A549 (cell line): ENCODE data around the gene CRLF3. TPM values are rescaled to one million over a fixed set of nuclear protein-coding genes. Genes with fewer than 3 reads are reported as not detected.

ENCODE experiments used
- ATAC-seq, 2 experiments: fragments of 200-7000 bp in 1 of 2; fragments of >200 bp in 1 of 2; cut with Nextera tagmentation in 1 of 2; cut with Tn5 transposase in 1 of 2; 3 replicates each; pipeline versions ENCODE4 v1.8.0 to v1.9.1; 2018 to 2020; ENCODE audit warnings: mild to moderate bottlenecking in 1 of 2, moderate library complexity in 1 of 2
- CTCF ChIA-PET: fragments of 300-600 bp; sonication (Branson Sonifier 250); formaldehyde crosslinking; extraction: SDS; loops from one replicate; lab custom pipeline; 2021; ENCODE audit warnings: antibody characterized with exemption, inconsistent platforms; lab: Yijun Ruan, JAX
- POLR2A ChIA-PET: fragments of 350-600 bp; formaldehyde crosslinking; extraction: SDS; loops from one replicate; lab custom pipeline; 2021; ENCODE audit warnings: antibody characterized with exemption, inconsistent platforms; lab: Yijun Ruan, JAX
- DNase-seq, 2 experiments: peaks; one replicate each; pipeline versions ENCODE4 v3.0.0 to v3.0.0-alpha.2; 2011 to 2016; ENCODE audit warnings: low read depth in 1 of 2, low spot score in 1 of 2
- FAIRE-seq: peaks from 2 replicates; lab custom pipeline; 2011; peaks lifted over from hg19 to GRCh38; lab: Jason Lieb, UNC
- H3K27ac ChIP-seq, 2 experiments: fragments of >200 bp; sonication (Bioruptor Twin); formaldehyde crosslinking; 3 replicates each; pipeline ENCODE4 v1.5.1; 2016 to 2017
- H3K4me1 ChIP-seq: fragments of >200 bp; sonication (Bioruptor Twin); formaldehyde crosslinking; 3 replicates; pipeline ENCODE4 v1.6.1; 2016
- H3K4me2 ChIP-seq: fragments of >200 bp; sonication (Bioruptor Twin); formaldehyde crosslinking; 3 replicates; pipeline ENCODE4 v1.6.1; 2016
- H3K4me3 ChIP-seq: fragments of >200 bp; sonication (Bioruptor Twin); formaldehyde crosslinking; 3 replicates; pipeline ENCODE4 v1.5.1; 2016
- H3K9me3 ChIP-seq: fragments of >200 bp; sonication (Bioruptor Twin); formaldehyde crosslinking; 3 replicates; pipeline ENCODE4 v1.6.1; 2016
- BHLHE40 ChIP-seq: IDR thresholded peaks from 2 replicates; pipeline ENCODE4 v1.6.1; 2012; ENCODE audit warnings: low read depth, low read length, inconsistent platforms
- KDM1A ChIP-seq: fragments of 200-600 bp; sonication (generic); IDR thresholded peaks from 2 replicates; pipeline ENCODE4 v1.6.1; 2016; ENCODE audit warnings: low read depth, mild to moderate bottlenecking
- MAX ChIP-seq: IDR thresholded peaks from 2 replicates; pipeline ENCODE4 v1.6.1; 2012
- MYC ChIP-seq: IDR thresholded peaks from 2 replicates; pipeline ENCODE4 v1.6.1; 2012; ENCODE audit warnings: mild to moderate bottlenecking, inconsistent platforms, low read length, improper control_type of control experiment, borderline replicate concordance
- NFE2L2 ChIP-seq: fragments of 150-350 bp; conservative IDR thresholded peaks from 2 replicates; pipeline ENCODE4 v1.6.1; 2014; ENCODE audit warnings: low read length
- NPAS2 ChIP-seq: fragments of 250-450 bp; sonication (Bioruptor Pico); IDR thresholded peaks from 2 replicates; pipeline ENCODE4 v1.8.0; 2022; ENCODE audit warnings: mild to moderate bottlenecking, moderate library complexity, borderline replicate concordance
- NR3C1 ChIP-seq: fragments of >200 bp; sonication (Bioruptor Twin); formaldehyde crosslinking; IDR thresholded peaks from 3 replicates; pipeline ENCODE4 v1.6.1; 2017
- POLR2AphosphoS2 ChIP-seq: conservative IDR thresholded peaks from 2 replicates; pipeline ENCODE4 v1.6.1; 2012; ENCODE audit warnings: low read length, improper control_type of control experiment, inconsistent platforms
- RARB ChIP-seq: fragments of 250-450 bp; sonication (Bioruptor Pico); IDR thresholded peaks from 2 replicates; pipeline ENCODE4 v1.8.0; 2021; ENCODE audit warnings: mild to moderate bottlenecking, moderate library complexity
- SMC3 ChIP-seq: fragments of >200 bp; sonication (Bioruptor Twin); formaldehyde crosslinking; IDR thresholded peaks from 3 replicates; pipeline ENCODE4 v1.6.1; 2018; ENCODE audit warnings: inconsistent platforms
- TFCP2L1 ChIP-seq: fragments of 250-450 bp; sonication (Bioruptor Pico); IDR thresholded peaks from 2 replicates; pipeline ENCODE4 v1.5.0; 2021; ENCODE audit warnings: mild to moderate bottlenecking
- ZFP36 ChIP-seq: fragments of 450-650 bp; IDR thresholded peaks from 2 replicates; pipeline ENCODE4 v1.6.1; 2014; ENCODE audit warnings: borderline replicate concordance; ENCODE audit not compliant: partially characterized antibody
- WGBS: methylation state at CpG from one replicate; pipeline ENCODE4 v1.1.6; 2017; ENCODE audit errors: missing lambda C conversion rate; 5-methylcytosine and 5-hydroxymethylcytosine counted together
- polyA plus RNA-seq, 4 experiments: library from polyadenylated mRNA; depleted of rRNA in 3 of 4; stranded (reverse); fragments of >200 nt; fragmentation: RNase III in 1 of 4; extraction: RNeasy Plus Mini Kit Qiagen cat#74134 plus additional on column Dnase treatment in 1 of 4; gene quantifications; 2 replicates in 3 of 4; 3 replicates in 1 of 4; pipeline ENCODE4 v1.2.3, GENCODE V29; 2011 to 2017
- TF ChIP-seq, protein P1 (sequence below): IDR thresholded peaks from 2 replicates; pipeline ENCODE4 v1.6.1; 2012
- TF ChIP-seq, protein P2 (sequence below): fragments of 150-350 bp; IDR thresholded peaks from 2 replicates; pipeline ENCODE4 v1.6.1; 2014; ENCODE audit warnings: low read depth, mild to moderate bottlenecking, low read length
- TF ChIP-seq, protein P3 (sequence below): fragments of >200 bp; sonication (Bioruptor Twin); formaldehyde crosslinking; IDR thresholded peaks from 2 replicates; pipeline ENCODE4 v1.6.1; 2016
- TF ChIP-seq, protein P4 (sequence below): fragments of >200 bp; sonication (Bioruptor Twin); formaldehyde crosslinking; IDR thresholded peaks from 3 replicates; pipeline ENCODE4 v1.5.1; 2016
- TF ChIP-seq, protein P5 (sequence below): fragments of >200 bp; sonication (Bioruptor Twin); formaldehyde crosslinking; IDR thresholded peaks from 3 replicates; pipeline ENCODE4 v1.6.1; 2016

The CRLF3 gene
- polyA plus RNA-seq, 2 of the 4 experiments (the other 2 are of a cell fraction), result 17.4 to 31.0 TPM

DNA sequence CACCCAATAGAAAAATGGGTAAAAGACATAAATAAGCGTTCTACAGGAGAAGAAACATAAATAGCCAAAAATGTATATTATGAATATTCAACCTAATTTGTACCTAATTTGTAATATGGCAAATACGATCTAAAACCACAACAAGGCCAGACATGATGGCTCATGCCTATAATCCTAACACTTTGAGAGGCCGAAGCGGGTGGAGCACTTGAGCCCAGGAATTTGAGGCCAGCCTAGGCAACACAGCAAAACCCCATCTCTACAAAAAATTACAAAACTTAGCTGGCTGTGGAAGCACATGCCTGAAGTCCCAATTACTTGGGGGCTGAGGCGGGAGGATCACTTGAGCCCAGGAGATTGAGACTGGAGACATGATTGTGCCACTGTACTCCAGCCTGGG, 30.1 kb downstream of the CRLF3 start:
- no peak for DNase-seq
- FAIRE-seq, result no peak
- no peak overlapping the region for H3K4me3 ChIP-seq
- 87% methylated on average over 5 of the region's 5 CpGs for WGBS
- ATAC-seq, result no peak
- no peaks in the 10 kb centered on the region for H3K9me3 ChIP-seq
- H3K4me2 ChIP-seq, result no peak overlapping the region
- POLR2A ChIA-PET, result no interaction called here
- H3K4me1 ChIP-seq, result peaks cover 10% of the 10 kb centered on the region; the same call in 2 of the 3 replicates
- no peak overlapping the region for H3K27ac ChIP-seq
- TF ChIP-seq, protein P1, sequence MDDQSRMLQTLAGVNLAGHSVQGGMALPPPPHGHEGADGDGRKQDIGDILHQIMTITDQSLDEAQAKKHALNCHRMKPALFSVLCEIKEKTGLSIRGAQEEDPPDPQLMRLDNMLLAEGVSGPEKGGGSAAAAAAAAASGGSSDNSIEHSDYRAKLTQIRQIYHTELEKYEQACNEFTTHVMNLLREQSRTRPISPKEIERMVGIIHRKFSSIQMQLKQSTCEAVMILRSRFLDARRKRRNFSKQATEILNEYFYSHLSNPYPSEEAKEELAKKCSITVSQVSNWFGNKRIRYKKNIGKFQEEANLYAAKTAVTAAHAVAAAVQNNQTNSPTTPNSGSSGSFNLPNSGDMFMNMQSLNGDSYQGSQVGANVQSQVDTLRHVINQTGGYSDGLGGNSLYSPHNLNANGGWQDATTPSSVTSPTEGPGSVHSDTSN, result no peak
- TF ChIP-seq KDM1A (no peak), BHLHE40 (no peak), NR3C1 (no peak), TFCP2L1 (CRISPR knock-in tag) (no peak), NPAS2 (CRISPR knock-in tag) (no peak), ZFP36 (no peak), MYC (no peak), POLR2AphosphoS2 (no peak), SMC3 (no peak), NFE2L2 (no peak)
- TF ChIP-seq, protein P2, sequence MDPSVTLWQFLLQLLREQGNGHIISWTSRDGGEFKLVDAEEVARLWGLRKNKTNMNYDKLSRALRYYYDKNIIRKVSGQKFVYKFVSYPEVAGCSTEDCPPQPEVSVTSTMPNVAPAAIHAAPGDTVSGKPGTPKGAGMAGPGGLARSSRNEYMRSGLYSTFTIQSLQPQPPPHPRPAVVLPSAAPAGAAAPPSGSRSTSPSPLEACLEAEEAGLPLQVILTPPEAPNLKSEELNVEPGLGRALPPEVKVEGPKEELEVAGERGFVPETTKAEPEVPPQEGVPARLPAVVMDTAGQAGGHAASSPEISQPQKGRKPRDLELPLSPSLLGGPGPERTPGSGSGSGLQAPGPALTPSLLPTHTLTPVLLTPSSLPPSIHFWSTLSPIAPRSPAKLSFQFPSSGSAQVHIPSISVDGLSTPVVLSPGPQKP, result no peak
- TF ChIP-seq, protein P3, sequence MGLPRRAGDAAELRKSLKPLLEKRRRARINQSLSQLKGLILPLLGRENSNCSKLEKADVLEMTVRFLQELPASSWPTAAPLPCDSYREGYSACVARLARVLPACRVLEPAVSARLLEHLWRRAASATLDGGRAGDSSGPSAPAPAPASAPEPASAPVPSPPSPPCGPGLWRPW, result no peak
- TF ChIP-seq, protein P4, sequence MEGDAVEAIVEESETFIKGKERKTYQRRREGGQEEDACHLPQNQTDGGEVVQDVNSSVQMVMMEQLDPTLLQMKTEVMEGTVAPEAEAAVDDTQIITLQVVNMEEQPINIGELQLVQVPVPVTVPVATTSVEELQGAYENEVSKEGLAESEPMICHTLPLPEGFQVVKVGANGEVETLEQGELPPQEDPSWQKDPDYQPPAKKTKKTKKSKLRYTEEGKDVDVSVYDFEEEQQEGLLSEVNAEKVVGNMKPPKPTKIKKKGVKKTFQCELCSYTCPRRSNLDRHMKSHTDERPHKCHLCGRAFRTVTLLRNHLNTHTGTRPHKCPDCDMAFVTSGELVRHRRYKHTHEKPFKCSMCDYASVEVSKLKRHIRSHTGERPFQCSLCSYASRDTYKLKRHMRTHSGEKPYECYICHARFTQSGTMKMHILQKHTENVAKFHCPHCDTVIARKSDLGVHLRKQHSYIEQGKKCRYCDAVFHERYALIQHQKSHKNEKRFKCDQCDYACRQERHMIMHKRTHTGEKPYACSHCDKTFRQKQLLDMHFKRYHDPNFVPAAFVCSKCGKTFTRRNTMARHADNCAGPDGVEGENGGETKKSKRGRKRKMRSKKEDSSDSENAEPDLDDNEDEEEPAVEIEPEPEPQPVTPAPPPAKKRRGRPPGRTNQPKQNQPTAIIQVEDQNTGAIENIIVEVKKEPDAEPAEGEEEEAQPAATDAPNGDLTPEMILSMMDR, result no peak
- CTCF ChIA-PET, result no interaction called here

DNA sequence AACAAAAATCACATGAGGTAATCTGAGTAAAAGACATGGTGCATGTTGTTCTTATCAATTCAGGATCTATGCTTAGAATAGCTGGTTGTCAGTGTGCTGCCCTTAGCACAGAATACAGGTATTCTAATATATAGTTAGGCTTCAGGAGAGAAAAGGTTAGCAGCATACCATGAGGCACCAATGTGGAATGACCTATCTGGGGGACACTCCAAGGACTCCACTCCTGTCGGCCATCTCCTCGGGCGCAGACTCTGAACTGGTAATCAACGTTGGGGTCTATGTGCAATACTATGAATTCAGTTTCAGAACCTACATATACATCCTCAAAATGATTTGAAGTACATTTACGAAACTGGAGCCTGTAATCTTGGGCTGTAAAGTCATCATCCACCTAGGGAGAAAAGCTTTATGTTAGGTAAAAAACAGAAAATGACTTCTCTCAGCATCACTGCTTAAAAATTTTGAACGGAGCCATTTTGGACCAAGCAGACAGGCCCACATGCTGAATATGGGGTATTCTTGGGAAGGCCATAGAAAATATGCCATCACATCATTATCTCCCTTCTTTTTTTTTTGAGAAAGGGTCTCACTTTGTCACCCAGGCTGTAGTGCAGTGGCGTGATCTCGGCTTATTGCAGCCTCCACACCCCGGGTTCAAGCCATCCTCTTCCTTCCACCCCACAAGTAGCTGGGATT, 31.1 kb downstream of the CRLF3 start:
- CTCF ChIA-PET, result interaction anchor here (0.6 kb wide), 1 partner anchor 13 kb away, joined by 3 read pairs; no protein-coding TSS in a partner anchor
- TF ChIP-seq BHLHE40 (no peak), NR3C1 (no peak), MYC (no peak), MAX (no peak), RARB (CRISPR knock-in tag) (no peak)
- TF ChIP-seq, protein P1, result no peak
- TF ChIP-seq, protein P5, sequence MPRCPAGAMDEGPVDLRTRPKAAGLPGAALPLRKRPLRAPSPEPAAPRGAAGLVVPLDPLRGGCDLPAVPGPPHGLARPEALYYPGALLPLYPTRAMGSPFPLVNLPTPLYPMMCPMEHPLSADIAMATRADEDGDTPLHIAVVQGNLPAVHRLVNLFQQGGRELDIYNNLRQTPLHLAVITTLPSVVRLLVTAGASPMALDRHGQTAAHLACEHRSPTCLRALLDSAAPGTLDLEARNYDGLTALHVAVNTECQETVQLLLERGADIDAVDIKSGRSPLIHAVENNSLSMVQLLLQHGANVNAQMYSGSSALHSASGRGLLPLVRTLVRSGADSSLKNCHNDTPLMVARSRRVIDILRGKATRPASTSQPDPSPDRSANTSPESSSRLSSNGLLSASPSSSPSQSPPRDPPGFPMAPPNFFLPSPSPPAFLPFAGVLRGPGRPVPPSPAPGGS, result no peak
- Histone ChIP-seq H3K4me3 (no peak overlapping the region), H3K9me3 (no peaks in the 10 kb centered on the region), H3K27ac (no peak overlapping the region), H3K4me2 (no peak overlapping the region), H3K4me1 (peaks cover 16% of the 10 kb centered on the region; the same call in 2 of the 3 replicates)
- POLR2A ChIA-PET, result no interaction called here
- 93% methylated on average over 9 of the region's 9 CpGs for WGBS
- no peak for DNase-seq
- FAIRE-seq, result no peak
- no peak for ATAC-seq
